Heart left ventricle (tissue), 13 donors: ENCODE measurements around the gene GNB1L.

Source experiments
- POLR2A ChIP-seq, 2 donors: fragments of 450-650 bp; IDR thresholded peaks; one replicate each; pipeline ENCODE4 v1.6.1; 2017; ENCODE audit warnings: antibody characterized with exemption in 2 of 2, mild to moderate bottlenecking in 2 of 2, moderate library complexity in 2 of 2
- TF ChIP-seq, protein P1 (sequence below), 12 donors: fragments of 200-600 bp; sonication (generic) in 4 of 12; IDR thresholded peaks; one replicate each; pipeline versions ENCODE4 v1.5.0 to v1.8.0; 2018 to 2022; ENCODE audit warnings: antibody characterized with exemption in 12 of 12, mild to moderate bottlenecking in 5 of 12
- donor health status: ischemic (EF 13 %, LVEDD 7.1; RV severe dilation, severe dysfunction).
- donor health status: DM: no; HTN: yes; CAD: no.
- donor health status: DM: no; HTN: no; CAD: no.
- donor health status: ischemic (EF 25% LVEDD 6.9; RV normal size, moderate dysfunction).
- donor health status: ischemic (EF 25% LVEDD 5.7; RV mildly dilated, moderate dysfunction).
- donor health status: ischemic (EF 35%, LVEDD 5.7; RV mildly dilated, moderate dysfunction).
- donor health status: nonischemic (EF 11% LVEDD 7.7; RV severe dilation, severe dysfunction).
- donor health status: DM: yes; HTN: yes; CAD: no.
- donor health status: PGD.
- donor health status: ischemic (EF 29% LVEDD 5.4; RV normal size, mild dysfunction).
- donor health status: nonischemic (EF 23%, LVEDD 6.1; RV moderate dilation, normal function).

DNA sequence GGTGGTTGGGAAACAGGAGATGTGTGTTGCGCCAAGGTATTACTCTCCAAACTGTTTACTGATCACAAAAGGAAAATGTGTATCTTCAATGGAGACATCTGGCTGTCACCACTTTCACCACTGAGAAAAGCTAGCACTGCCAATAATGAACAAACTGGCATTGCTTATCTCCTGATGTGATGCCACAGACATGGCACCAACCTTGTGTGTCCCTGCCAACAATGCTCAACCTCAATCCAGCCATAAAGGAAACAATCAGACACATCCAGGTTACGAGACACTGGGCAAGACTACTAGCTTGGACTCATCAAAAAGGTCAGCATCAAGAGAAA is 28.1 kb downstream of the GNB1L start:
- no peak for TF ChIP-seq POLR2A (IDR thresholded peaks at IDR 0.05)
- TF ChIP-seq, protein P1, sequence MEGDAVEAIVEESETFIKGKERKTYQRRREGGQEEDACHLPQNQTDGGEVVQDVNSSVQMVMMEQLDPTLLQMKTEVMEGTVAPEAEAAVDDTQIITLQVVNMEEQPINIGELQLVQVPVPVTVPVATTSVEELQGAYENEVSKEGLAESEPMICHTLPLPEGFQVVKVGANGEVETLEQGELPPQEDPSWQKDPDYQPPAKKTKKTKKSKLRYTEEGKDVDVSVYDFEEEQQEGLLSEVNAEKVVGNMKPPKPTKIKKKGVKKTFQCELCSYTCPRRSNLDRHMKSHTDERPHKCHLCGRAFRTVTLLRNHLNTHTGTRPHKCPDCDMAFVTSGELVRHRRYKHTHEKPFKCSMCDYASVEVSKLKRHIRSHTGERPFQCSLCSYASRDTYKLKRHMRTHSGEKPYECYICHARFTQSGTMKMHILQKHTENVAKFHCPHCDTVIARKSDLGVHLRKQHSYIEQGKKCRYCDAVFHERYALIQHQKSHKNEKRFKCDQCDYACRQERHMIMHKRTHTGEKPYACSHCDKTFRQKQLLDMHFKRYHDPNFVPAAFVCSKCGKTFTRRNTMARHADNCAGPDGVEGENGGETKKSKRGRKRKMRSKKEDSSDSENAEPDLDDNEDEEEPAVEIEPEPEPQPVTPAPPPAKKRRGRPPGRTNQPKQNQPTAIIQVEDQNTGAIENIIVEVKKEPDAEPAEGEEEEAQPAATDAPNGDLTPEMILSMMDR (IDR thresholded peaks at IDR 0.05), result no peak
